Stimulated activated effector memory CD8-positive, alpha-beta T cell treated with anti-CD3 and anti-CD28 coated beads, Interleukin-12 subunit alpha, Interleukin-12 subunit beta, amount 100 ng/mL, for 72 hours (primary cell): Measurements from ENCODE around the gene TTN.

ENCODE experiments used
- ATAC-seq: fragments of 150-1000 bp; cut with Tn5 transposase; 2 replicates; pipeline ENCODE4 v1.10.0; 2021
- DNase-seq, 2 donors: peaks; one replicate each; pipeline ENCODE4 v3.0.0; 2021 to 2022; ENCODE audit warnings: low spot score in 2 of 2
- H3K27ac Mint-ChIP-seq: one replicate; pipeline ENCODE4 v1.8.0; 2022; ENCODE audit warnings: mild to moderate bottlenecking, mixed read lengths
- H3K36me3 Mint-ChIP-seq: one replicate; pipeline ENCODE4 v1.8.0; 2022; ENCODE audit warnings: mild to moderate bottlenecking, mixed read lengths
- H3K4me1 Mint-ChIP-seq: one replicate; pipeline ENCODE4 v1.8.0; 2022; ENCODE audit warnings: mixed read lengths
- H3K4me3 Mint-ChIP-seq: one replicate; pipeline ENCODE4 v1.8.0; 2022; ENCODE audit warnings: mild to moderate bottlenecking, mixed read lengths
- H3K9me3 Mint-ChIP-seq: one replicate; pipeline ENCODE4 v1.8.0; 2022; ENCODE audit warnings: mixed read lengths

TTN gene

DNA sequence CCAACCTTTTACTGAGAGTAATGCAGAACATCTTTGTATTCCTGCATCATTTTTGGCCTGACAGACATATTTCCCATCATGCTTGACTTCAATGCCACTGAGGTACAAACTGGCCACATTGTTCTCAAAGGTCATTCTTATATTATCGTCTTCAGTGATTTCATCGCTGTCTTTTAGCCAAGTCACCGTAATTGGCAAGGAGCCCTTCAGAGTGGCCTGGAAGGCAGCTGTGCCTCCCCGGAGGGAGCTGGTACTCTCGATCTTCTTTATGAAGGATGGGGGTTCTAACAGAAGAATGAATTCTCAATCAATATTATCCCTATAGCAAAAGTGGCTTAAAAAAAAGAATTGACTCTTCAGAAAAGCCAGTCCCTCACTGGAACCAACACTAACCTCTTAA is 75.9 kb downstream of the TTN start:
- Mint-ChIP-seq H3K4me1 (no peaks in the 10 kb centered on the region), H3K9me3 (no peaks in the 10 kb centered on the region), H3K36me3 (no peaks in the 10 kb centered on the region), H3K27ac (no peak overlapping the region), H3K4me3 (no peak overlapping the region)
- no peak for ATAC-seq
- DNase-seq = no peak

DNA sequence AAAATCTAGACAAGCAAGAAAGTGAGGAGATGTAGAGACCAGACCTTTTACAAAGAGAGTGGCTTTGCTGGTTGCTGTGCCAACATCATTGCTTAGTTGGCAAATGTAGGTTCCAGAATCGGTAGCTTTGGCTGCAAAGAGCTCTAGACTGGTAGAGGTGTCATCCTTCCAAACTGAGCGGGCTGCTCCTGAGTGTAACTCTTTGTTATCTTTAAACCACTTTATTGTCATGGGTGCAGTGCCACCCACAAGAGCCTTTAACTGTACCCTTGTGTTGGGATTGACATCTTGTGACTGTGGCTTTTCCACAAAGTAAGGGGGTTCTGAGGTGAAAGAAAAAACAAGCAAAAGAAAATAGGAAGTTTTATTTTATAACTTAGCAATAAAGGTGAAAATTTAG is 77.2 kb downstream of the TTN start:
- no peaks in the 10 kb centered on the region for H3K9me3 Mint-ChIP-seq
- DNase-seq = no peak
- no peak overlapping the region for H3K27ac Mint-ChIP-seq
- H3K4me1 Mint-ChIP-seq = no peaks in the 10 kb centered on the region
- no peaks in the 10 kb centered on the region for H3K36me3 Mint-ChIP-seq
- no peak overlapping the region for H3K4me3 Mint-ChIP-seq
- no peak for ATAC-seq

DNA sequence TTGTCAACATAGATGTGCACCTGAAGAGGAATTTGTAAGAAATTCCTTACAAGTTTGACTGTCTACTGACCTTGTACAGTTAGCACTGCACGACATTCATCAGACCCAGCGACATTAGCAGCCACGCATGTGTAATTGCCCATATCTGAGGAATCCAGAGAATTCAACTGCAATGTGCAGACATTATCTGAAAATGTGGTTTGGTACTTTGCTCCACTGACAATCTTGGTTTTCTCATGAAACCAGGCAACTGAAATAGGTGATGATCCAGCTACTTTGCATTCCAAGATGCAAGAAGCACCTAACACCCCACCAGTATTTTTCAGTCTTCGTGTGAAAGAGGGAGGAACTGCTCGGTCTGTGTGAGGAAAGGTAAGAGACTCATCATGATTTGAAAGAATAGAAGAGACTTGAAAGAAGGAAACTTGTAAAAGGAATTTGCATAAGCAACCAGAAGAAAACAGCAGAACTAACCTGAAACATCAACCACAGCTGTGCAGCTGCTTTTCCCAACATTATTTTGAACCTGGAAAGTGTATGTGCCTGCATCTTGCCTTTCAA is 83.4 kb downstream of the TTN start:
- Mint-ChIP-seq H3K4me1 (no peaks in the 10 kb centered on the region), H3K27ac (no peak overlapping the region), H3K36me3 (no peaks in the 10 kb centered on the region), H3K9me3 (no peaks in the 10 kb centered on the region), H3K4me3 (no peak overlapping the region)
- no peak for DNase-seq
- ATAC-seq = no peak

DNA sequence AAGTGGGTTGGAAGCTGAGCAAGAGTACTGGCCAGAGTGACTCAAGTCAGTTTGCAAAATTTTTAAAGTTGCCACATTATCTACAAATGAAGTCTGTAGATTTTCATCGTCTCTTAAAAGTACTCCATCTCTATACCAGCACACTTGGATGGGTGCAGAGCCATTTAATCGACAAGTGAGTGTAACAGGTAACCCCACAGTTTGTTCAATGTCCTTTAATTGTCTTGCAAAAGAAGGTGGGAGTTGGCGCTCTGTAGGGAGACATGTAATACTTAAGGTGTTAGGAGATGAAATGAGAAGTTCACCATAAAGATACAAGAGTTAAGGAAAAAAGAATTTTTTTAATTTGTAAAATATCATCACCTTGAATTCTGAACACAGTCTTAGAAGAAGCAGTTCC is 84.9 kb downstream of the TTN start:
- Mint-ChIP-seq H3K36me3 (no peaks in the 10 kb centered on the region), H3K4me1 (no peaks in the 10 kb centered on the region), H3K9me3 (no peaks in the 10 kb centered on the region), H3K27ac (no peak overlapping the region), H3K4me3 (no peak overlapping the region)
- no peak for ATAC-seq
- no peak for DNase-seq

DNA sequence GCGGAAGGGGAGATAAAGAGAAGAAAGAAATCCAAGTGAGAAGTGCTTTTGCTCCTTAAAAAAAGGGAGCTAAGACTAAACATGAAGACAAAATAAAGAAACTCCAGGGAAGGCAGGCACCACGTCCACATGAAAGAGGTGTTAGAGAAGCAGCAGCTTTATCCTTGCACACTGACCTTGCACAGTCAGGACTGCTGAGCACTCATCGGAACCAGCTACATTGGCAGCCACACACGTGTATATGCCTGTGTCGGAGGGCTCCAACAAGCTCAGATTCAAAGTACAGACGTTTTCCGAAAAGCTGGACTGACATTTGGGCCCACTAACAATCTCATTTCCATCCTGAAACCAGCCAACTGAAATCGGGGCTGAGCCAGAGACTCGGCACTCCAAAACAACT is 88.2 kb downstream of the TTN start:
- no peak overlapping the region for H3K4me3 Mint-ChIP-seq
- no peaks in the 10 kb centered on the region for H3K36me3 Mint-ChIP-seq
- no peaks in the 10 kb centered on the region for H3K9me3 Mint-ChIP-seq
- ATAC-seq (no peak), DNase-seq (no peak)
- H3K4me1 Mint-ChIP-seq = no peaks in the 10 kb centered on the region
- no peak overlapping the region for H3K27ac Mint-ChIP-seq

DNA sequence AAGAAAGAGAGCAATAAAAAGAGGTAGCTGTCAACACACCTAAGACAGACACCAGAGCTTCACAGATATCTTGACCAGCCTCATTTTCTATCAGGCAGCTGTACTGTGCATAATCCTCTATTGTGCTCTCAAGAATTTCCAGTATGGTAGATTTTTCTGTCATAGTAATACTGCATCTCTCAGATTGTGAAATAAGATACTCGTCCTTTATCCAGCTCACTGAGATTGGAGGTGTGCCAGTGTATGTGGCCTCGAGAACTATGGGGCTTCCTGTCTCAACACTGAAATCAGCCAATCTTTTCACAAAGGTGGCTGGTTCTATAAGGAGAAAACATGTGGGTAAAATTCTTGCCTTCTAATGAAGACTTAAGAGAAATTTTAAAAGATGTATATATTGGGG is 88.9 kb downstream of the TTN start:
- Mint-ChIP-seq H3K9me3 (no peaks in the 10 kb centered on the region), H3K4me1 (no peaks in the 10 kb centered on the region), H3K27ac (no peak overlapping the region), H3K4me3 (no peak overlapping the region), H3K36me3 (no peaks in the 10 kb centered on the region)
- ATAC-seq (no peak), DNase-seq (no peak)

DNA sequence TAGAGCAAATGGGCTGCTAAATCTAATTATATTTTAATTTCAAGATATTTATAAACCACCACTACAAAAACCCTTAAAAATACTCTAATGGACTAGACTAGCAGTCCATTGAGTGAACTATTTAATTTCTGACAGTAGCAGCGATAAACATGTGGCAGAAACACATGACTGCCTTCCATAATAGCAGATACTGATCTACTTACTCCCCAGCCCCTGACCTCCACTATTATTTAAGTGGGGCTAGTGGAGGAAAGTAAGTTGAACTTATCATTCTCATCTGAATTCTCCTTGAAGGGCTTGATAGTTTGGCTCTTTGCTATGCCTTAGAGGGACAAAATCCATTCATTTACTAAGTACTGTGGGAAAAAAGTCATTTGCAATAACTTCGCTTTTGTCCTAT is 90.8 kb downstream of the TTN start:
- no peak for ATAC-seq
- no peaks in the 10 kb centered on the region for H3K4me1 Mint-ChIP-seq

DNA sequence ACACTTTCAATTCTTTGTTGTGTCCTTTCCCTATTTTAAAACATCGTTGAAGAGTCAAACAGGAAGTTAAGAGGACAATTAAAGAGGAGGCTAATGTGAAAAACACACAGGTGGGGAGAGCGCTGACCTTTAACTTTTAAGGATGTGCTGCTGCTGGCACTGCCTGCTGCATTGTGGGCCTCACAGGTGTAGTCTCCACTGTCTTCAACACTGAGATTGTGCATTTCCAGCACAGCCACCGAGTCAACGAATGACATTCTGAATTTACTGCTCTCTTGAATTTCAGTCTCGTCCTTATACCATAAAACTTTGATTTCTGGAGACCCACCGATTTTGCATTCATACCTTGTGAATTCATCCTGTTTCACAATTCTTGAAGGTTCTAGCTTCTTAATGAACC is 91.9 kb downstream of the TTN start:
- DNase-seq = no peak
- no peak overlapping the region for H3K27ac Mint-ChIP-seq
- H3K9me3 Mint-ChIP-seq = no peaks in the 10 kb centered on the region
- no peak for ATAC-seq
- H3K4me1 Mint-ChIP-seq = no peaks in the 10 kb centered on the region
- no peaks in the 10 kb centered on the region for H3K36me3 Mint-ChIP-seq
- no peak overlapping the region for H3K4me3 Mint-ChIP-seq

More for the DNA sequence above, 90.8 kb downstream of the TTN start:
- Mint-ChIP-seq H3K4me3 (no peak overlapping the region), H3K36me3 (no peaks in the 10 kb centered on the region), H3K27ac (no peak overlapping the region), H3K9me3 (no peaks in the 10 kb centered on the region)
- DNase-seq = no peak

DNA sequence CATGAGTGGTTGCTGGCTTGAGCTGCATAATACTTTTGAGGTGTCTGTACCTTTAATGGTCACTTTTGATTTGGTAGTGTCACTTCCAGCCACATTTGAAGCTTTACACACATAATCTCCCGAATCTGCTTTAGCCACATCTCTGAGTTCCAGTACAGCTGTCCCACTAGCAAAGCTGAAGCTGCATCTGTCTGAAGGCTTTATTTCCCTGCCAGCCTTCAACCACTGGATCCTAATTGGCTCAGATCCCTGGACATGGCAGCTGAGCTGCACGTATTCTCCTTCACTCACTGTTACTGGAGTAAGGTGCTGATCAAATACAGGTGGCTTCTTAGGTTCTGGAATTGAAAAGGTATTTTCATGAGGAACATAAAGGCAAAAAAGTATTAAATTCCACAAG is 99.7 kb downstream of the TTN start:
- Mint-ChIP-seq H3K27ac (no peak overlapping the region), H3K4me1 (no peaks in the 10 kb centered on the region), H3K36me3 (no peaks in the 10 kb centered on the region), H3K4me3 (no peak overlapping the region), H3K9me3 (no peaks in the 10 kb centered on the region)
- DNase-seq (no peak), ATAC-seq (no peak)

DNA sequence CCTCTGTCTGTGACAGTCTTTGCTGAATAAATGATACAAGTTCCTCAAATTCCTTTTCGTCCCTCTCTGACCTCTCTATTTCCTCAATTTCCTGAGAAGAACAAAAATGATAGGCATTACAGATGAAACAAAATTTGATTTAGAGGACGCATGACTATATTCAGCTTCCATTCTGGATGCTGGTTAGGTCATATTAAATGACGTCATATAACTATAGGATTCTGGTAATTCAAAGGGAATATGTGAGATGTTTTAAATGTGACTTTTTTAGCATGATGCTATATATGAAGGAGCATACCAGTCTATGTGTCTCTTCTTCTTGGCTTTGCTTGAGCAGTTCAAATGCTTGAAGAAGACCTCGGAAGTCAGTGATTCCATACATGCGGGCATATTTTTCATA is 102.3 kb downstream of the TTN start:
- no peaks in the 10 kb centered on the region for H3K9me3 Mint-ChIP-seq
- peaks cover 6% of the 10 kb centered on the region for H3K4me1 Mint-ChIP-seq
- ATAC-seq (no peak), DNase-seq (no peak)
- H3K4me3 Mint-ChIP-seq = no peak overlapping the region
- no peak overlapping the region for H3K27ac Mint-ChIP-seq
- H3K36me3 Mint-ChIP-seq = no peaks in the 10 kb centered on the region

DNA sequence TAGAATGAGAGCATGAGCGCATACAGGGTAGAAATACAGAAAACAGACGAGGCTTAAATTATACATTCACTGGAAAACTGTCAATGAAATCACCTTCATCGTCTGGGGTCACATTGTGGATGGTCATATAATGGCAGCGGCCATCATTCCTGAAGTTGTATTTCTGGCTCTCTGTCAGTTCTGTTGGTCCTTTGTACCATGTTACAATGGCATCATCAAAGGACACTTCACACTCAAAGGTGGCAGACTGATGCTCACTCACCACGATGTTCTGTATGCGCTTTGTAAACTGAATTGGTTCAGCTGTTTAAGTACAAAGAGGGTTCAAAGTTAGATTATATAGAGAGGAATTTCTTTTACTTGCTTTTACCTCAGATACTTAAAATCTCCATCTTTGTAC is 104.9 kb downstream of the TTN start:
- no peak overlapping the region for H3K27ac Mint-ChIP-seq
- H3K4me1 Mint-ChIP-seq = peaks cover 6% of the 10 kb centered on the region
- ATAC-seq (no peak), DNase-seq (no peak)
- H3K36me3 Mint-ChIP-seq = no peaks in the 10 kb centered on the region
- H3K4me3 Mint-ChIP-seq = no peak overlapping the region
- no peaks in the 10 kb centered on the region for H3K9me3 Mint-ChIP-seq

DNA sequence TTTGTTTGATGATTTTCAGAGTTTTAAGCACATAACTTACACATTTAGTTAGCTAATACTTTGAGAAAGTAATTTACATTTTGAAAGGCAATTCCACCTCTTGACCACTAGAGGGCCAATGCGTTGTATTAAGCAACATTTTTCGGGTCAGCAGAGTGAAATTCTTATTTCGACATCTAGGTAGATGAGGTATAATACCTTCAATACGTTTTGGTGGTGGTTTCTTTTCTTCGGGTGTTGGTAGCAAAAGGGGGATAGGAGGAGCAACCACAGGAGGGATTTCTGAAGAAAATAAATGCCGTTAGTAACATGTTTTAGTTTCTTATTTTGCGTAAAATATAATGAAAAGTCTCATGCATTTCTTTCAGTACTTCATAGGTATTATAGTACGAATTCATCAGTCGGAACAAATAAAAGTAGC is 106.3 kb downstream of the TTN start:
- no peaks in the 10 kb centered on the region for H3K36me3 Mint-ChIP-seq
- peaks cover 6% of the 10 kb centered on the region for H3K4me1 Mint-ChIP-seq
- H3K4me3 Mint-ChIP-seq = no peak overlapping the region
- DNase-seq (no peak), ATAC-seq (no peak)
- H3K27ac Mint-ChIP-seq = no peak overlapping the region
- no peaks in the 10 kb centered on the region for H3K9me3 Mint-ChIP-seq

DNA sequence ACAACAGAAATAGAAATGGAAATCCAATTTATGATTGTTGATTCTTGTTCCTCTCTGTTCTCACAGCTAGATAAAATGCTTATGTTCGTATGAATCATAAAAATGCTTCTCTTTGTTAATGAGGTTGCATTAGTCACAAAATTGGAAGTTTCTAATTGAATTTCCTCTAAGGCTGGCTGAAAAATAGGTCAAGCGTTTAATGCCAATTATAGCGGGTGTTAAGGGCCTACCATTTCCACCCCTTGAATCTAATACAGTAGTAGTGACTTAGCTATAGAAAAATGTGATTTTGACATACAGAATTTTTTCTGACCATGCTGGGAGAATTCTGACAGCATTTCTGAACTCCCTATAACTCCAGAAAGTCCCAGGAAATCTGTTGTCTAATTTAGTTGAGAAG is 107.1 kb downstream of the TTN start:
- ATAC-seq (no peak), DNase-seq (no peak)
- peaks cover 6% of the 10 kb centered on the region for H3K4me1 Mint-ChIP-seq
- H3K4me3 Mint-ChIP-seq = no peak overlapping the region
- no peak overlapping the region for H3K27ac Mint-ChIP-seq
- no peaks in the 10 kb centered on the region for H3K36me3 Mint-ChIP-seq
- H3K9me3 Mint-ChIP-seq = no peaks in the 10 kb centered on the region

DNA sequence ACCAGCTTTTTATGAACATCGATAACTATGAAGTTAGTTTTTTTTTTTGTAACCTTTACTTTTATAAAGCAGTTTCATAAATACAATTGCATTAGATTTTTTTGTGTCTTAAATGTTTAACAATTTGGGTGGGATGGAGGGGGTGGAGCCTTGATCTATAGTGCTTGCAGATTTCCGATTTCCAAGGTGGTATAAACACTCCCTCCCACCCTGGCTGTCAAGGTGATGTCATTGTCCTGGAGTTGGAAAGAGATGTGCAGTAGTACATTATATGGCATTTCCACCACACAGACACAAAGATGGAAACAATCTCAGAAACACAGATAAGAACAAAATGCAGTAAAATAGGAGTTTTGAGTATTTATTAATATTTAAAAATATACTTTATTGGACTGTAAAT is 114.4 kb downstream of the TTN start:
- Mint-ChIP-seq H3K36me3 (no peaks in the 10 kb centered on the region), H3K4me3 (no peak overlapping the region), H3K4me1 (no peaks in the 10 kb centered on the region), H3K9me3 (no peaks in the 10 kb centered on the region), H3K27ac (no peak overlapping the region)
- ATAC-seq (no peak), DNase-seq (no peak)

DNA sequence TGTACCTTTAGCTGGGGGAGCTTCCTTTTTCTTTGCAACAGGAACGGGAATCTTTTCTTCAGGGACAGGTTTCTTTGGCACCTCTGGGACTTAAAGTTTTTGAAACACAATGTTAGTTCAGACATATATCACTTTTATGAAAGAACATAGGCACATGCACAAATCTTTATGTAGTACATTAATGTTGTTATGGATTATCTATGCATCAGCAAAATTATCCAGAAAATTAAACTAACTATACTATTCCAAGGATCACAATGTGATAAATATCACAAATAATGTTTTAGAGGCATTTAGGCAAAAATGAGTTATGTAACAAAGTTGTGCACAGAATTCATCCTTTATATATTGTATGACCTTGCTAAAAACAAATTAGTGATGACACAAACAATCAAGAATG is 117.4 kb downstream of the TTN start:
- Mint-ChIP-seq H3K9me3 (peaks cover 4% of the 10 kb centered on the region), H3K4me1 (no peaks in the 10 kb centered on the region), H3K4me3 (no peak overlapping the region), H3K36me3 (no peaks in the 10 kb centered on the region), H3K27ac (no peak overlapping the region)
- no peak for DNase-seq
- no peak for ATAC-seq

DNA sequence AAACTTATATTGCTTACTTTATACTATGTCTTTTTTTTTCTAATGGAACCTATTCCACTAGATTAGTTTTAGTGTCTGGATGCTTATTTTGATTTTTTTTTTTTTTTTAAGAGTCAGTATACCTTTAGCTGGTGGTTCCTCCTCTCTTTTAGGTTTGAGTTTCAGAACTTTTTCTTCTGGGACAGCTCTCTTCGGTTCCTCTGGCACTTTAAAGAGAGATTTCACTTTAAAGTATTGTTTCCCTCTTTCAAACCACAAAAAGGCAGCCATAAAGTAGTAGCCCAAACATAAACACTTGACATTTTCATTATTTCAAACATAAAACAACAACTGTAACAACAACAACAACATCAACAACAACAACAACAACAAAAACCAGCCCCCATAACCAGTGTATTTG is 123.3 kb downstream of the TTN start:
- Mint-ChIP-seq H3K27ac (no peak overlapping the region), H3K36me3 (no peaks in the 10 kb centered on the region), H3K4me3 (no peak overlapping the region), H3K9me3 (peaks cover 4% of the 10 kb centered on the region), H3K4me1 (no peaks in the 10 kb centered on the region)
- ATAC-seq (no peak), DNase-seq (no peak)

DNA sequence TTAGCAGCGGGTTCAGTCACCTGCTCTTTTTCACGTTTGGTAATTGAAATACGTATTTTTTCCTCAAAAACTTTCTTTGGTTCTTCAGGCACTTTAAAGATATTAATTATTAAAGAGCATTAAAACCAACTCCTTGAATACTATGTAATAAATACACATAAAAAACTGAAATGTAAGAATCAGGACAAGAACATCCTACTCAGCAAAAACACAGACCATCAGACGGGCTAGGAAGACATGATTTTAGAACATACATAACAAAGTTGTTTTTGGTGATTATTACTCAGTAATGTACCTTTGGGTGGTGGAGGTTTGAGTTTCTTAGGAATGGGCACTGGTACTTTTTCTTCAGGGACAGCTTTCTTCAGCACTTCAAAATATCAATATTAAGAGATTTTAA is 126.1 kb downstream of the TTN start:
- Mint-ChIP-seq H3K4me1 (no peaks in the 10 kb centered on the region), H3K9me3 (peaks cover 7% of the 10 kb centered on the region), H3K4me3 (no peak overlapping the region), H3K36me3 (no peaks in the 10 kb centered on the region), H3K27ac (no peak overlapping the region)
- DNase-seq = no peak
- ATAC-seq = no peak
